SU-DHL-6 (cell line): ENCODE results near the gene RANBP17.
A peak's percentile ranks its signal among the peaks of the same experiment; 100 is the strongest.

Experiments used
- H2AFZ ChIP-seq: fragments of 200-600 bp; sonication (generic); 2 replicates; pipeline ENCODE4 v1.6.1; 2014; ENCODE audit warnings: low read depth, mild to moderate bottlenecking, moderate library complexity, mixed read lengths, antibody characterized with exemption, low read length; ENCODE audit not compliant: severe bottlenecking
- H3F3A ChIP-seq: fragments of 200-600 bp; shearing (Covaris generic); 2 replicates; pipeline ENCODE4 v1.6.0; 2016; ENCODE audit warnings: antibody characterized with exemption, mild to moderate bottlenecking; ENCODE audit not compliant: insufficient read depth
- H3K27ac ChIP-seq: fragments of 200-600 bp; sonication (generic); 2 replicates; pipeline ENCODE4 v1.5.1; 2016; ENCODE audit warnings: low read depth, mild to moderate bottlenecking, low read length, moderate library complexity, mixed read lengths
- H3K27me3 ChIP-seq: fragments of 200-600 bp; sonication (generic), shearing (Covaris generic); 2 replicates; pipeline ENCODE4 v1.6.0; 2014; ENCODE audit warnings: mild to moderate bottlenecking, low read length
- H3K36me3 ChIP-seq: fragments of 200-600 bp; sonication (generic); 2 replicates; pipeline ENCODE4 v1.6.1; 2014; ENCODE audit warnings: mild to moderate bottlenecking, low read length, mixed read lengths
- H3K4me2 ChIP-seq: fragments of 300-600, 200-600 bp; shearing (Covaris generic), sonication (generic); 2 replicates; pipeline ENCODE4 v1.6.0; 2014; ENCODE audit warnings: low read length, low read depth, mild to moderate bottlenecking; ENCODE audit not compliant: poor library complexity, severe bottlenecking
- H3K4me3 ChIP-seq: fragments of 200-600 bp; sonication (generic); 2 replicates; pipeline ENCODE4 v1.5.1; 2014; ENCODE audit warnings: antibody characterized with exemption, low read length, mild to moderate bottlenecking, mixed read lengths; ENCODE audit not compliant: insufficient read depth, poor library complexity, severe bottlenecking
- H3K79me2 ChIP-seq: fragments of 200-600 bp; sonication (generic); 2 replicates; pipeline ENCODE4 v1.6.1; 2014; ENCODE audit warnings: mild to moderate bottlenecking, low read length, moderate library complexity; ENCODE audit not compliant: insufficient read depth
- H3K9ac ChIP-seq: fragments of 200-600 bp; sonication (generic); 2 replicates; pipeline ENCODE4 v1.7.0; 2014; ENCODE audit warnings: mild to moderate bottlenecking, low read length
- H3K9me2 ChIP-seq: fragments of 200-600 bp; sonication (generic); replicated peaks from 2 replicates; pipeline ENCODE4 v1.6.1; 2014; ENCODE audit warnings: low read length; ENCODE audit not compliant: insufficient read depth
- H3K9me3 ChIP-seq: fragments of 200-600 bp; sonication (generic); 2 replicates; pipeline ENCODE4 v1.6.1; 2014; ENCODE audit warnings: low read length, mixed read lengths; ENCODE audit not compliant: insufficient read depth
- H4K20me1 ChIP-seq: fragments of 200-600 bp; sonication (generic); 2 replicates; pipeline ENCODE4 v1.6.1; 2014; ENCODE audit warnings: low read depth, mild to moderate bottlenecking, antibody characterized with exemption, low read length, moderate library complexity, mixed read lengths
- CTCF ChIP-seq: fragments of 200-600 bp; sonication (generic); IDR thresholded peaks from one replicate; pipeline ENCODE4 v1.5.1; 2017; ENCODE audit warnings: antibody characterized with exemption, mild to moderate bottlenecking, low read length, moderate library complexity; ENCODE audit not compliant: insufficient read depth, poor library complexity, severe bottlenecking
- EZH2phosphoT487 ChIP-seq: fragments of 200-600 bp; sonication (generic), shearing (Covaris generic); conservative IDR thresholded peaks from 2 replicates; pipeline ENCODE4 v1.6.1; 2018; ENCODE audit warnings: mild to moderate bottlenecking, antibody characterized with exemption, low read length, moderate library complexity, mixed read lengths

The RANBP17 gene

GRCh38 chr5:171340491-171340890 is 478.7 kb downstream of the RANBP17 start:
- TF ChIP-seq EZH2phosphoT487 (no peak), CTCF (no peak)
- no peak overlapping the region for H3K4me2 ChIP-seq
- no peaks in the 10 kb centered on the region for H3K36me3 ChIP-seq
- no peaks in the 10 kb centered on the region for H3F3A ChIP-seq
- no peak overlapping the region for H3K9ac ChIP-seq
- no peak overlapping the region for H3K4me3 ChIP-seq
- H2AFZ ChIP-seq = no peak overlapping the region
- no peaks in the 10 kb centered on the region for H3K9me3 ChIP-seq
- no peak overlapping the region for H3K27ac ChIP-seq
- no peaks in the 10 kb centered on the region for H3K27me3 ChIP-seq
- H4K20me1 ChIP-seq = no peaks in the 10 kb centered on the region
- no peaks in the 10 kb centered on the region for H3K79me2 ChIP-seq
- no peaks in the 10 kb centered on the region for H3K9me2 ChIP-seq

GRCh38 chr5:171342362-171343111 is 480.7 kb downstream of the RANBP17 start:
- no peak overlapping the region for H3K4me3 ChIP-seq
- H3K27ac ChIP-seq = no peak overlapping the region
- TF ChIP-seq CTCF = peak; percentile 49
- no peak for TF ChIP-seq EZH2phosphoT487
- H3K9ac ChIP-seq = no peak overlapping the region
- H3K79me2 ChIP-seq = no peaks in the 10 kb centered on the region
- no peak overlapping the region for H3K4me2 ChIP-seq
- H3K9me2 ChIP-seq = no peaks in the 10 kb centered on the region
- H2AFZ ChIP-seq = no peak overlapping the region
- H4K20me1 ChIP-seq = no peaks in the 10 kb centered on the region
- no peaks in the 10 kb centered on the region for H3K36me3 ChIP-seq
- no peaks in the 10 kb centered on the region for H3K27me3 ChIP-seq
- no peaks in the 10 kb centered on the region for H3K9me3 ChIP-seq
- H3F3A ChIP-seq = no peaks in the 10 kb centered on the region

GRCh38 chr5:171344936-171345608 is 483.3 kb downstream of the RANBP17 start:
- H3K36me3 ChIP-seq = no peaks in the 10 kb centered on the region
- no peak overlapping the region for H3K27ac ChIP-seq
- no peaks in the 10 kb centered on the region for H3K79me2 ChIP-seq
- no peaks in the 10 kb centered on the region for H3K27me3 ChIP-seq
- H3K9ac ChIP-seq = no peak overlapping the region
- H2AFZ ChIP-seq = no peak overlapping the region
- no peaks in the 10 kb centered on the region for H3F3A ChIP-seq
- no peak overlapping the region for H3K4me3 ChIP-seq
- H3K9me3 ChIP-seq = no peaks in the 10 kb centered on the region
- no peak overlapping the region for H3K4me2 ChIP-seq
- no peaks in the 10 kb centered on the region for H3K9me2 ChIP-seq
- H4K20me1 ChIP-seq = no peaks in the 10 kb centered on the region
- no peak for TF ChIP-seq CTCF
- no peak for TF ChIP-seq EZH2phosphoT487
